ENCODE results near the gene CFAP251.

DNA sequence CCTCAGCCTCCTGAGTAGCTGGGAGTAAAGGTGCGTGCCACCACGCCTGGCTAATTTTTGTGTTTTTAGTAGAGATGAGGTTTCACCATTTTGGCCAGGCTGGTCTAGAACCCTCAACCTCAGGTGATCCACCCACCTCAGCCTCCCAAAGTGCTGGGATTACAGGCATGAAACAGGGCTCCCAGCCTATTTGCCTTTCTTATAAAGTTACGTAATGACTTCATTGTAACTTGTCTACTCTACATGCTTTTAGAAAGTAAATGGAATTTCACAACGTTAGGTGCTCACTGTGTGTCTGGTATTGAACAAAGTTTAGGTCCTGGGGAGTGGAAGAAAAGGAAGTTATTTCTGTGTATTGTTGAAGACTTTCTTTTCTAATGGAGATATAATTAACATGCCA lies 12.5 kb downstream of the CFAP251 start:
- TF ChIP-seq CTCF (IDR thresholded peaks at IDR 0.05) (no peak), POLR2AphosphoS5 (IDR thresholded peaks at IDR 0.05) (no peak)
